GM12872 (cell line): ENCODE measurements around the gene DHX29.

ENCODE experiments used
- TF ChIP-seq, protein P1 (sequence below): IDR thresholded peaks from 3 replicates; pipeline ENCODE4 v1.5.1; 2011; ENCODE audit warnings: low read depth, mild to moderate bottlenecking, low read length, moderate library complexity; ENCODE audit not compliant: insufficient read depth

Gene DHX29

DNA sequence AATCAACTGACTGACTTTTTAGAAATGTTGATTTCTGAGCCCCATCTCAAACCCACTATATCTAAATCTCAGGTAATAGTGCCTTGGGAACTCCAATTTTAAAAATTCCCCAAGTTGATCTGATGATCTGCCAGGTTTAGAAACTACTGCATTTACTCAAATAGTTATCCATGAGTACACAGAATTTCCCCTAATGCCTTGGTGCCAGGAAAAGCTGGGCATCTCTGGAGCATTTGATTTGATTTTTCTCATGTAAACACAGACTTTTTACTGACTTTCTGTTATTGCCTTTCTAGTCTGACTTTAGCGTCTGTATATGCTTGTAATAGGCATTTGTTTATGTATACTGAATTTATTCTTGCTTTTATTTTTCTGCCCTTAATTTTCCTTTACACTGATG lies 36.1 kb upstream of the DHX29 start:
- TF ChIP-seq, protein P1, sequence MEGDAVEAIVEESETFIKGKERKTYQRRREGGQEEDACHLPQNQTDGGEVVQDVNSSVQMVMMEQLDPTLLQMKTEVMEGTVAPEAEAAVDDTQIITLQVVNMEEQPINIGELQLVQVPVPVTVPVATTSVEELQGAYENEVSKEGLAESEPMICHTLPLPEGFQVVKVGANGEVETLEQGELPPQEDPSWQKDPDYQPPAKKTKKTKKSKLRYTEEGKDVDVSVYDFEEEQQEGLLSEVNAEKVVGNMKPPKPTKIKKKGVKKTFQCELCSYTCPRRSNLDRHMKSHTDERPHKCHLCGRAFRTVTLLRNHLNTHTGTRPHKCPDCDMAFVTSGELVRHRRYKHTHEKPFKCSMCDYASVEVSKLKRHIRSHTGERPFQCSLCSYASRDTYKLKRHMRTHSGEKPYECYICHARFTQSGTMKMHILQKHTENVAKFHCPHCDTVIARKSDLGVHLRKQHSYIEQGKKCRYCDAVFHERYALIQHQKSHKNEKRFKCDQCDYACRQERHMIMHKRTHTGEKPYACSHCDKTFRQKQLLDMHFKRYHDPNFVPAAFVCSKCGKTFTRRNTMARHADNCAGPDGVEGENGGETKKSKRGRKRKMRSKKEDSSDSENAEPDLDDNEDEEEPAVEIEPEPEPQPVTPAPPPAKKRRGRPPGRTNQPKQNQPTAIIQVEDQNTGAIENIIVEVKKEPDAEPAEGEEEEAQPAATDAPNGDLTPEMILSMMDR = no peak

DNA sequence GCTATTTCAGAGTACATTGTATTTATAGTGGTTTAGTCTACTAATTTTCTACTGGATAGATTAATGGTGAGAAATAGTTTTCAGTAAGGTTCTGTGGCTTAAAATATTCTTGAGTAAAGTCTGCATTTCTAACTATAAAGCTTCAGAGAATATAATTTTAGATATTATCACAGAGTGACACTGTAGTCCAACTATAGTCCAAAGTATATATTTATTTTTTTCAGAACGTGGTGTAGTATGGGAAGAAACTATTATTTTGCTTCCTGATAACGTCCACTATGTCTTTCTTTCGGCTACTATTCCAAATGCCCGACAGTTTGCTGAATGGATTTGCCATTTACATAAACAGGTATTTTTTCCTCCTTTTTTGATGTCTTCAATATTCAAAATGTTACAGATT lies 35.6 kb upstream of the DHX29 start:
- TF ChIP-seq, protein P1 = no peak

DNA sequence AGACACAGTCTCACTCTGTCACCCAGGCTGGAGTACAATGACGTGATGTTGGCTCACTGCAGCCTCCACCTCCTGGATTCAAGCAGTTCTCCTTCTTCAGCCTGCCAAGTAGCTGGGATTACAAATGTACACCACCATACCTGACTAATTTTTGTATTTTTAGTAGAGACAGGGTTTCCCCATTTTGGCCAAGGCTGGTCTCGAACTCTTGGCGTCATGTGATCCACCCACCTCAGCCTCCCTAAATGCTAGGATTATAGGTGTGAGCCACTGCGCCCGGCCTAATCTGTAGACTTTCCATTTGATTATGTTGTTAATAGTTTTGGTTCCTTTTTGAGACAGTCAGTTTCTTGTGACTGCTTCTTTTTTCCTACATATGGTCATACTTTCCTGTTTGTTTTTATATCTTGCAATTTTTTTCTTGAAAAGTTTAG lies 31.3 kb upstream of the DHX29 start:
- TF ChIP-seq, protein P1 = no peak

DNA sequence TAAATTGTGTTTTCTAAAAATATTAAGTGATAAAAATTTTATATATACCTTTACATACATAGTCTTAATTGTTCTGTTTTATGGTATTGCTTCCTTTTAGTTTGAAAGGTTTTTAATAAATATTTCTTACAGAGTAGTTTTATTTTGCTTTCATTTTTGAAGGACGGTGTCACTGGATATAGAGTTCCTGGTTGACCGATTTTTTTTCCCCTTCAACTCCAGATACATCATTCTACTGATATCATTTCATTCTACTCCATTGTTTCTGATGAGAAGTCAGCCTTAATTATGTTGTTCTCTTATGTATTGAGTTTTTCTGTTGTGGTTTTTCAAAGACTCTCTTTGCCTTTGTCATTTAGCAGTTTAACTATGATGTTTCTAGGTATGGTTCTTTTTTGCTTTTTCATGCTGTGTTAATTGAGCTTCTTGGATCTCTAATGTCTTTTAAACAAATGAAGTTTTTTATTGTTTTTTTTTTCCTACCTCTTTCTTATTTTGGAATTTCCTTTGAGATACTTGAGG lies 30.7 kb upstream of the DHX29 start:
- TF ChIP-seq, protein P1 = no peak

DNA sequence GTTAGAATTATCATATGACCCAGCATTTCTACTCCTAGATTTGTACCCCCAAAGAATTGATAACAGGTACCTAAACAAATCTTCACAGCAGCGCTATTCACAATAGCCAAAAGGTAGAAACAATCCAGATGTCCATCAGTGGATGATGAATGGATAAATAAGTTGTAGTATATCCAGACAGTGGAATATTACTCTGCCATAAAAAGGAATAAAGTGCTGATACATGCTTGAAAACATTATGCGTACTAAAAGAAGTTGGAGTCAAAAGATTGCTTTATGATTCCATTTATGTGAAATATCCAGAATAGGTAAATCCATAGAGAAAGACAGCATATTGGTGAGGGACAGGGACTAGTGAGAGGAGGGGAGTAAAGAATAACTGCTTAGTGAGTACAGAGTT lies 26.3 kb upstream of the DHX29 start:
- TF ChIP-seq, protein P1 = no peak

DNA sequence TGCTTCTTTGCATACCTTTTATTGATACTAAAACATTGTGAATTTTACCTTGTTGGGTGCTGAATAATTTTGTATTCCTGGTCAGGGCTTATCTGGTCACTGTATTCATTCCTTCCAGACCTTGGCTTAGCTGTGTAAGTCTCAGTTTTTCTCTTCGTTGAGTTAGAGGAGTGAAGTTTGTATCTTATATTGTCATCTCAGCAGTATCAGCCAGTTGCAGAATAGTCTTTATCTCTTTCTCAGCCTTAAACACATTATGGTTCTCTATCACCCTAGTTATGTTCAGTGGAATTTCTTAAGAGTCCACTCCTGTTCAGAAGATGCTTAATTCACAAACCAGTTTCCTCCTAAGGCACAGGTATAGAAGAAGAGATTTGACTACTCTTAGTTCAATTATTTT lies 25.5 kb upstream of the DHX29 start:
- TF ChIP-seq, protein P1 = no peak

DNA sequence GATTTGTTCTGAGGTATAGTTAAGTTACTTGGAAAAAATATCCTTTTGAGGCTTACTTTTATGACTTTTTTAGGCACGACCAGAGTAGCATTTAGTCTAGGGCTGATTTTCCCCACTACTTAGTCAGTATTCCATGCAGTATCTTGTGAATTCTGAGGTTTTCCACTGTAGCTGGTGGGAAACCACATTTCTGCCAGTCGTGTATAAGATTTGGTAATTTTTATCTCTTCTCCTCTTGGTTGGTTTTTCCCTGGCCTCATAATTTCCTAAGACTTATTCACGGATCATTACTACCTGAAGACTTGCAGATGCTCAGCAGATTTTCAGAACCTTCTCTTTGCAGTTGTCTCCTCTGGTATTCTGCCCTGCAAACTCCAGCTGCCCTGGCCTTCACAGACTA lies 23.8 kb upstream of the DHX29 start:
- TF ChIP-seq, protein P1 = no peak
